Measurements from ENCODE around the gene NEK11. TPM values are rescaled to one million over a fixed set of nuclear protein-coding genes. Genes with fewer than 3 reads are reported as not detected.

Gene NEK11
- total and polyA plus RNA-seq, 2 experiments from 2014 or later = 3.5 to 13.7 TPM

- Histone ChIP-seq H3K4me2 (no peak overlapping the region), H3K27ac (no peak overlapping the region), H3K36me3 (replicated peaks; ENCODE audit: insufficient read depth, low read depth) (no peaks in the 10 kb centered on the region), H3K79me2 (no peaks in the 10 kb centered on the region), H2AFZ (no peak overlapping the region), H3K4me1 (ENCODE audit: insufficient read depth) (no peaks in the 10 kb centered on the region), H3K4me3 (no peak overlapping the region), H4K20me1 (ENCODE audit: insufficient read depth, poor library complexity, severe bottlenecking) (no peaks in the 10 kb centered on the region), H3K27me3 (no peaks in the 10 kb centered on the region), H3K9me3 (ENCODE audit: low read depth) (no peaks in the 10 kb centered on the region), H3K9me2 (replicated peaks; ENCODE audit: insufficient read depth) (no peaks in the 10 kb centered on the region)
- 100% methylated on average over 1 of the region's 1 CpG for WGBS (ENCODE audit: low lambda C conversion rate, missing lambda C conversion rate)
- TF ChIP-seq, protein P1, sequence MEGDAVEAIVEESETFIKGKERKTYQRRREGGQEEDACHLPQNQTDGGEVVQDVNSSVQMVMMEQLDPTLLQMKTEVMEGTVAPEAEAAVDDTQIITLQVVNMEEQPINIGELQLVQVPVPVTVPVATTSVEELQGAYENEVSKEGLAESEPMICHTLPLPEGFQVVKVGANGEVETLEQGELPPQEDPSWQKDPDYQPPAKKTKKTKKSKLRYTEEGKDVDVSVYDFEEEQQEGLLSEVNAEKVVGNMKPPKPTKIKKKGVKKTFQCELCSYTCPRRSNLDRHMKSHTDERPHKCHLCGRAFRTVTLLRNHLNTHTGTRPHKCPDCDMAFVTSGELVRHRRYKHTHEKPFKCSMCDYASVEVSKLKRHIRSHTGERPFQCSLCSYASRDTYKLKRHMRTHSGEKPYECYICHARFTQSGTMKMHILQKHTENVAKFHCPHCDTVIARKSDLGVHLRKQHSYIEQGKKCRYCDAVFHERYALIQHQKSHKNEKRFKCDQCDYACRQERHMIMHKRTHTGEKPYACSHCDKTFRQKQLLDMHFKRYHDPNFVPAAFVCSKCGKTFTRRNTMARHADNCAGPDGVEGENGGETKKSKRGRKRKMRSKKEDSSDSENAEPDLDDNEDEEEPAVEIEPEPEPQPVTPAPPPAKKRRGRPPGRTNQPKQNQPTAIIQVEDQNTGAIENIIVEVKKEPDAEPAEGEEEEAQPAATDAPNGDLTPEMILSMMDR (IDR thresholded peaks at IDR 0.05; ENCODE audit: poor library complexity) = no peak
- no peak for TF ChIP-seq EZH2 (IDR thresholded peaks at IDR 0.05; ENCODE audit: borderline replicate concordance)
- no peak for DNase-seq (ENCODE audit: low spot score)
Measured at GRCh38 chr3:131142580-131142979, 115.9 kb downstream of the NEK11 start.

DNA sequence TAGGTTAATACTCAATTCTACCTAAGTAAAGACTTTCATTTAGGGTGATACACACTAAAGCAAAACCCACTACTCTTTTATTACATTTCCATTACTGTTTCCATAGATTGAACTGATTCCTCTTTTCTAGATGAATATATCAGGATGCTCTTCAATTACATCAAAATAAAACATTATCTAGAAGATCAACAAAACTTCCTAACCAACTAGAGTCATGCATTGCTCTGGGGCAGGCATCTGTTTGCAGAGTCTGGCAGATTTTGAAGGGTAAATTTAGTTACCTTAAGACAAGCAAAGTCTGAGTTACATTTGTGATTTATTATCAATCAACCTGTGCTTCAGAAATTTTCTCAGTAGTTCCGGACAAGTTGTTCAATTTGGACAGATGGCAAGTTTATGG is 117.1 kb downstream of the NEK11 start:
- H3K27me3 ChIP-seq = no peaks in the 10 kb centered on the region
- H3K4me1 ChIP-seq (ENCODE audit: insufficient read depth) = no peaks in the 10 kb centered on the region
- no peak overlapping the region for H3K4me3 ChIP-seq
- H3K79me2 ChIP-seq = no peaks in the 10 kb centered on the region
- H3K9me2 ChIP-seq (replicated peaks; ENCODE audit: insufficient read depth) = no peaks in the 10 kb centered on the region
- WGBS (ENCODE audit: low lambda C conversion rate, missing lambda C conversion rate) = 86% methylated on average over 1 of the region's 1 CpG
- H3K4me2 ChIP-seq = no peak overlapping the region
- no peak overlapping the region for H3K27ac ChIP-seq
- no peaks in the 10 kb centered on the region for H3K9me3 ChIP-seq (ENCODE audit: low read depth)
- H2AFZ ChIP-seq = no peak overlapping the region
- H4K20me1 ChIP-seq (ENCODE audit: insufficient read depth, poor library complexity, severe bottlenecking) = no peaks in the 10 kb centered on the region
- no peaks in the 10 kb centered on the region for H3K36me3 ChIP-seq (replicated peaks; ENCODE audit: insufficient read depth, low read depth)
- DNase-seq (ENCODE audit: low spot score) = no peak
- TF ChIP-seq, protein P1 (IDR thresholded peaks at IDR 0.05; ENCODE audit: poor library complexity) = no peak
- TF ChIP-seq EZH2phosphoT487 (IDR thresholded peaks at IDR 0.05; ENCODE audit: low read depth, severe bottlenecking, unreplicated experiment) (no peak), EZH2 (IDR thresholded peaks at IDR 0.05; ENCODE audit: borderline replicate concordance) (no peak)

GRCh38 chr3:131147534-131147933 is 120.9 kb downstream of the NEK11 start:
- no peaks in the 10 kb centered on the region for H3K79me2 ChIP-seq
- TF ChIP-seq, protein P1 (IDR thresholded peaks at IDR 0.05; ENCODE audit: poor library complexity) = no peak
- TF ChIP-seq EZH2 (IDR thresholded peaks at IDR 0.05; ENCODE audit: borderline replicate concordance) (no peak), EZH2phosphoT487 (IDR thresholded peaks at IDR 0.05; ENCODE audit: low read depth, severe bottlenecking, unreplicated experiment) (no peak)
- WGBS (ENCODE audit: low lambda C conversion rate, missing lambda C conversion rate) = 88% methylated on average over 3 of the region's 3 CpGs
- no peaks in the 10 kb centered on the region for H3K9me2 ChIP-seq (replicated peaks; ENCODE audit: insufficient read depth)
- H3K36me3 ChIP-seq (replicated peaks; ENCODE audit: insufficient read depth, low read depth) = no peaks in the 10 kb centered on the region
- no peaks in the 10 kb centered on the region for H4K20me1 ChIP-seq (ENCODE audit: insufficient read depth, poor library complexity, severe bottlenecking)
- no peaks in the 10 kb centered on the region for H3K9me3 ChIP-seq (ENCODE audit: low read depth)
- no peak for DNase-seq (ENCODE audit: low spot score)
- no peak overlapping the region for H3K4me2 ChIP-seq
- H3K27me3 ChIP-seq = no peaks in the 10 kb centered on the region
- no peaks in the 10 kb centered on the region for H3K4me1 ChIP-seq (ENCODE audit: insufficient read depth)
- H3K27ac ChIP-seq = no peak overlapping the region
- H3K4me3 ChIP-seq = no peak overlapping the region
- no peak overlapping the region for H2AFZ ChIP-seq

GRCh38 chr3:131158434-131158833 is 131.8 kb downstream of the NEK11 start:
- 96% methylated on average over 4 of the region's 4 CpGs for WGBS (ENCODE audit: low lambda C conversion rate, missing lambda C conversion rate)
- Histone ChIP-seq H3K9me2 (replicated peaks; ENCODE audit: insufficient read depth) (no peaks in the 10 kb centered on the region), H3K9me3 (ENCODE audit: low read depth) (no peaks in the 10 kb centered on the region), H3K4me2 (no peak overlapping the region), H3K79me2 (no peaks in the 10 kb centered on the region), H2AFZ (no peak overlapping the region), H3K36me3 (replicated peaks; ENCODE audit: insufficient read depth, low read depth) (no peaks in the 10 kb centered on the region), H3K4me3 (no peak overlapping the region), H3K4me1 (ENCODE audit: insufficient read depth) (no peaks in the 10 kb centered on the region), H3K27ac (no peak overlapping the region), H3K27me3 (no peaks in the 10 kb centered on the region), H4K20me1 (ENCODE audit: insufficient read depth, poor library complexity, severe bottlenecking) (no peaks in the 10 kb centered on the region)
- no peak for DNase-seq (ENCODE audit: low spot score)
- TF ChIP-seq EZH2phosphoT487 (IDR thresholded peaks at IDR 0.05; ENCODE audit: low read depth, severe bottlenecking, unreplicated experiment) = no peak
- TF ChIP-seq, protein P1 (IDR thresholded peaks at IDR 0.05; ENCODE audit: poor library complexity) = no peak
- no peak for TF ChIP-seq EZH2 (IDR thresholded peaks at IDR 0.05; ENCODE audit: borderline replicate concordance)
